Metanephros (tissue), 2 donors: ENCODE data around the gene ZNF17. TPM values are rescaled to one million over a fixed set of nuclear protein-coding genes. Genes with fewer than 3 reads are reported as not detected.

ENCODE experiments used
- small RNA-seq: library from RNA; depleted of rRNA; stranded (forward); fragments of <200 nt; gene quantifications from one replicate; pipeline ENCODE3, GENCODE V24; 2014; ENCODE audit warnings: low replicate concordance
- total RNA-seq: library from RNA; depleted of rRNA; stranded (reverse); fragments of >200 nt; gene quantifications from one replicate; pipeline ENCODE4 v1.2.3, GENCODE V29; 2014

The ZNF17 gene
- total RNA-seq, result 29.5 TPM

DNA sequence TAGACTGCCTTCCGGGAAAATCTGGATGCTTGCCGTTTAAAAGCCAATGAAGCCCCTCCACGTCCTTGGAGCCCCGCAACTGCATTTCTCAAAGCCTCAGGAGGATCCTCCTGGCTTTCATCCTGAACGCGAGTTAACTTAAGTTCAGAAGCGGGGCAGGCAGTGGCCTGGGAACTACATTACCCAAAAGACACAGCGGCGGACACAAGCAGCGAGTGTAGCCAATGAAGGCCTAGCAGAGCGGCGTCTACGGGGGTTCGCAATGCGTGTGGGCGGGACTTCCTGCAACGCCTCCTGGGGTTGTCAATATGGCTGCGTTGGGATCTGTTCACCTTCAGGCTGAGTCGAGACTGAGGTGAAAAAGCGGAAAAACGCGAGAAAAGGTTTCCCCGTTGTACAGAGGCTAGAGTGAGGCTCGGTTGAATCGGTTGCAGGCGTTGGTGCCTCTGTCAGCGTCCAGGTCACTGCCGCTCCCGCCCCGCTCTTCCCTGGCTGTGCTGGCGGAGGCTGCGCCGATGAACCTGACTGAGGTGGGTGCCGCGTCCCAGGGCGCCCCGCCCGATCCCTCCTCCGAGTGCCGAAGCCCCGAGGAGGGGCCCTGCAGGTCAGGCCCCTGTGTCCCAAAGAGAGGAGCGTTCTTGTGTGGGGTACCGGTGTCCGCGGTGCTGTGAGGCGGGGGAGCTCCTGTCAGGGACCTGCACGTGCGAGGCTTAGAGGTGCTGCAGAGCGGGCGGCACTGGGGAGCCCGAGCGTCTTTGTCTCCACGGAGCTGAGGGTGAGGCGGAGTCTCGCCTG lies at the start of gene ZNF17:
ZNF17 (plus strand) TSS at position 285 of the 795 bp plus-strand sequence. CDS start 2,455 bp downstream, outside the sequence.

GRCh38 chr19:57362997-57363687 lies 47.8 kb upstream of the ZNF17 start, which contains the start of the genes TRAPPC2B and ZNF547:
Gene TRAPPC2B, plus strand, starts transcription at chr19:57363551. Its CDS starts 1,283 bp downstream, at chr19:57364834.
Gene ZNF547, plus strand, starts transcription at chr19:57363551. Its CDS starts 5,005 bp downstream, at chr19:57368556.

DNA sequence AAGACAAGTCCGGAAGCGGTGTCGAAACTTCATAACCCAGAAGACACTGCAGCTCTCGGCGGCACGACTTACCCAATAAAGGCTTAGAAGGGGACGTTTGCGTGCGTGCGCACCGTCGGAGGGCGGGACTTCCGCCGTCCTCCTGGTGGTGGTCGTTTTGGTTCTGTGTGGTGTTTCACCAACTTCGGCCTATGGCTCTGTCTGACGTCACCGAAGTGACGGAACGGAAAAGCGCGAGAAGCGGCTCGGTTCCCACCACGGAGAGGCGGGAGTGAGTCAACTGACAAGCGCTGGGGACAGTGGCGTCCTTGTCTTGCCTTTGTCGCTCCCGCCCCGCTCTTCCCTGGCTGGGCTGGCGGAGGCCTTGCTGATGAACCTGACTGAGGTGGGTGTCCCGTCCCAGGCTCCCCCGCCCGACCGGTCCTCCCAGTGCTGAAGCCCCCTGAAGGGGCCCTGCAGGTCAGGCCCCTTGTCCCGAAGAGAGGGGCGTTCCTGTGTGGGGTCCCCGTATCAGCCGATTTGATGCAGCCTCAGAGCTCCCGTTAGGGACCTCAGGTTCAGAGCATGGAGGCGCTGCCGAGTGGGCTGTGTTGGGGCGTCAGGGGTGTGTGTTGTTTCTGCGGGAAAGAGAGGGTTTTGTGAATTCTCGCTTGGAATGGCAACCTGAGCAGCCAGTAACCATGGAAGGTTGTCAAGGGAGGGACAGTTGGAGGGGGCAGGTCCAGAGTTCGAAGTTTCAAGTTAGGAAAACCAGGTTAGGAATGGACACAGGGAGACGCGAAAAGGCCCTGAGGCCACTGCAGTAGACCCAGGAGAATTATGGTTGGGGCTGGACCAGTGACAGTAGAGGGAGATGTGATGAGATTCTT lies 21.0 kb upstream of the ZNF17 start, which contains the start of gene ZNF548:
ZNF548 (plus strand) TSS at position 125 of the 869 bp plus-strand sequence; CDS start at position 371, 246 bp downstream.

DNA sequence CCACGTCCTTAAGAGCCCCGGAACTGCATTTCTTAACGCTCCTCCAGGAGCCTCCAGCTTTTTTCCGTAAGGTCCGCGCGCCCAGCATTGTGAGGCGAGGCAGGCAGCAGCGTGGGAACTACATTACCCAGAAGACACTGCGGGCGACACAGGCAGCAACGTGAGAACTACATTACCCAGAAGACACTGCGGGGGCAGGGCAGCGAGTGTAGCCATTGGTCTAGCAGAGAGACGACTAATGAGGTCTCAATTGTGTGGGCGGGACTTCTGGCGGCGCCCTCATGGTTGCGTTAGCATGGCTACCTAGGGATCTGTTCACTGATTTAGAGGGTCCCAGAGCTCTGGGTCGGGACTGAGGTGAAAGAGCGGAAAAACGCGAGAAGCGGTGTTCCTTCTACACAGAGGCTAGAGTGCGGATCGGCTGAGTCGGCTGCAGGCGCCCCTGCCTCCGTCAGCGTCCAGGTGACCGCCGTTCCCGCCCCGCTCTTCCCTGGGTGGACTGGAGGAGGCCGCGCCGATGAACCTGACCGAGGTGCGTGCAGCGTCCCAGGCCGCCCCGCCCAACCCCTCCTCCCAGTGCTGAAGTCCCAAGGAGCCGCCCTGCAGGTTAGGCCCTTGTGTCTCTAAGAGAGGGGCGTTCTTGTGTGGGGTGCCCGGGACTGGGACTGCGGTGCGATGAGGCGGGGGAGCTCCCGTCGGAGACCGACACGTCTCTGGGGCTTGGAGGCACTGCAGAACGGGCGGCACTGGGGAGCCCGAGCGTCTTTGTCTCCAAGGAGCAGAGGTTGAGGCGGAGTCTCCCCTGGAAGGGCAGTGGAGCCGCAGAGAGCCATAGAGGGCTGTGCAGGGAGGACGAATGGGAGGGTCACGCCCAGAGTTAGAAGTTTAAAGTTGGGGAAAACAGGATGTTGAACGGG lies 24.4 kb downstream of the ZNF17 start, which contains the start of gene ZNF749:
ZNF749 (plus strand) TSS at position 264 of the 917 bp plus-strand sequence; CDS start at position 518, 254 bp downstream.

Small RNA genes within 50 kb of the gene (small RNA-seq; reads per million reads assigned to genes)
- not detected for gene VN1R107P

Other genes starting within 250 kb of the ZNF17 start
- not detected for gene DUXA, start 243.7 kb upstream of the ZNF17 start, total RNA-seq
- 45.8 TPM for gene ZNF264, start 219.7 kb upstream of the ZNF17 start, total RNA-seq
- 1.8 TPM for gene AURKC, start 180.1 kb upstream of the ZNF17 start, total RNA-seq
- gene ZNF805, start 170.5 kb upstream of the ZNF17 start, total RNA-seq, result 29.7 TPM
- 106 TPM for gene ZNF460, start 130.7 kb upstream of the ZNF17 start, total RNA-seq
- 18.5 TPM for gene ZNF543, start 90.7 kb upstream of the ZNF17 start, total RNA-seq
- 13.6 TPM for gene ZNF304, start 59.9 kb upstream of the ZNF17 start, total RNA-seq
- 17.0 TPM for gene TRAPPC2B, start 47.6 kb upstream of the ZNF17 start, total RNA-seq
- gene ZNF547, start 47.6 kb upstream of the ZNF17 start, total RNA-seq, result 5.5 TPM
- gene ZNF548, start 21.3 kb upstream of the ZNF17 start, total RNA-seq, result 37.1 TPM
- gene ZNF749, start 24.2 kb downstream of the ZNF17 start, total RNA-seq, result 23.0 TPM
- 1.8 TPM for gene VN1R1, start 46.0 kb downstream of the ZNF17 start, total RNA-seq
- 32.7 TPM for gene ZNF772, start 66.4 kb downstream of the ZNF17 start, total RNA-seq
- 17.0 TPM for gene ZNF419, start 76.6 kb downstream of the ZNF17 start, total RNA-seq
- gene ZNF773, start 88.8 kb downstream of the ZNF17 start, total RNA-seq, result 15.8 TPM
- 12.1 TPM for gene ZNF549, start 116.2 kb downstream of the ZNF17 start, total RNA-seq
- 14.8 TPM for gene ZNF550, start 148.7 kb downstream of the ZNF17 start, total RNA-seq
- 6.8 TPM for gene ZNF416, start 167.8 kb downstream of the ZNF17 start, total RNA-seq
- gene ZIK1, start 173.0 kb downstream of the ZNF17 start, total RNA-seq, result 18.9 TPM
- 6.2 TPM for gene ZNF530, start 188.7 kb downstream of the ZNF17 start, total RNA-seq
- 30.1 TPM for gene ZNF134, start 203.1 kb downstream of the ZNF17 start, total RNA-seq
- 25.0 TPM for gene ZNF211, start 222.0 kb downstream of the ZNF17 start, total RNA-seq